Measurements from ENCODE around the gene TMEM31.
"Not testable (repeated sequence)": the region's sequence is repeated elsewhere in the genome, so short reads cannot be mapped to it uniquely, and the experiment has no call there.

The TMEM31 gene

DNA sequence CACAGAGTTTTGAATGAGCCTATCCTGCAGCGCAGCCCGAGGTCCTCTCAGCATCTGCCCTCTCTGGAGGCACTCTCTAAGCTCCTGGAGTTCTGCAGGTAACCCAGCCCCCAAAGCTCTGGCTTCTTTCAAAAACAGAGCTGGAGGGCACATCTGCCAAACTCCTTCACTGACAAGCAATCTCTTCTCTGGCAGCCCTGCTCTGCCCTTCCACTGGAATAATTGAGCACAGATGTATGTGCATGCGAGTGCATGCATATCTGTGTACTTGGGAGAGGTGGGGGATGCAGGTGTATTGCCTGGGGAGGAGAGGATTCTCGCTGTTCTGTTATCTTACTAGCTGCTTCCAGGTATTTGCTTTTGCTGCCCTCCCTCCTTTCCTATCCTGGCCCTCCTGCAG lies 43.7 kb downstream of the TMEM31 start:
- no CpG with 5 or more reads among the region's 4 CpGs for WGBS, 2 donors (ENCODE audit: extremely low coverage in 2 of 2, insufficient read length in 2 of 2, insufficient replicate concordance in 1 of 2)
- DNase-seq (ENCODE audit: low spot score): no peak

DNA sequence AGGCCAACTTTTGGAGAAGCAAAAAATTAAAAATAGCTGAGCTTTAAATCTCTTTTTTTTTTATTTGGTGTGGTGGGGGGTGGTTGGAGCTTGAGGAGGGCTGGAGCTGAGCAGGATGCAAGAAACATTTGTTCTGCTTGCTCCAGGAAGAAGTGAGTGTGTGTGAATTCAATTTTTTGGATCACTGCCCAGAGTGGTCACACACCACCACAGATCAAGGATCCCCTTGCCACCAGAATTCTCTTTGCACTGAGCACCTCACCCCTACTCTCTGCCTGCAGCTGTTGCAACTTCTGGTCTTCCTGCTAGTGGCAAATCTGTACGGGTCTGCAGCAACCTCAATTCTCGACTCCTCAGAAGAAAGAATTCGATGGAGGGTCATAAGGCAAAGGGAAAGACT lies 46.0 kb downstream of the TMEM31 start:
- no peak for DNase-seq (ENCODE audit: low spot score)
- Histone ChIP-seq H3K4me1 (ENCODE audit: control insufficient read depth in 2 of 2, insufficient read depth in 1 of 2, low read depth in 1 of 2, low read length in 2 of 2) (no peaks in the 10 kb centered on the region), H3K14ac (ENCODE audit: low read length) (no peak overlapping the region), H3K27me3 (ENCODE audit: control insufficient read depth in 3 of 3, insufficient read depth in 3 of 3, low read depth in 1 of 3, low read length in 3 of 3) (peaks cover 0 to 8% (median 0%) of the 10 kb centered on the region in 3 experiments), H2AFZ (ENCODE audit: low read length) (no peak overlapping the region), H2BK5ac (ENCODE audit: low read length) (no peak overlapping the region), H3K27ac (replicated peaks; ENCODE audit: low read length) (no peak overlapping the region), H4K91ac (ENCODE audit: low read depth, low read length, poor library complexity) (no peak overlapping the region), H3K4me2 (ENCODE audit: insufficient read depth, low read length, poor library complexity, severe bottlenecking) (no peak overlapping the region), H3K4me3 (ENCODE audit: low read length in 2 of 2) (no peak overlapping the region), H2BK120ac (ENCODE audit: low read depth, low read length) (no peak overlapping the region), H3K23ac (ENCODE audit: low read depth, low read length, poor library complexity) (no peak overlapping the region), H3K79me1 (ENCODE audit: low read depth, low read length) (no peaks in the 10 kb centered on the region), H3K18ac (ENCODE audit: low read length) (no peak overlapping the region), H4K8ac (ENCODE audit: low read depth, low read length) (no peak overlapping the region), H3K36me3 (replicated peaks in 1 of 2; ENCODE audit: control insufficient read depth in 2 of 2, insufficient read depth in 2 of 2, low read length in 2 of 2) (no peaks in the 10 kb centered on the region), H2BK15ac (ENCODE audit: low read length) (no peak overlapping the region), H3K9ac (ENCODE audit: low read depth, low read length, poor library complexity) (no peak overlapping the region), H2AK5ac (ENCODE audit: low read depth, low read length) (no peak overlapping the region), H3K4ac (ENCODE audit: low read length) (no peak overlapping the region), H2BK12ac (ENCODE audit: low read length) (no peak overlapping the region), H3K9me3 (replicated peaks in 1 of 2; ENCODE audit: control insufficient read depth in 2 of 2, insufficient read depth in 1 of 2, low read depth in 1 of 2, low read length in 2 of 2) (no peaks in the 10 kb centered on the region)
- WGBS, 2 donors (ENCODE audit: extremely low coverage in 2 of 2, insufficient read length in 2 of 2, insufficient replicate concordance in 1 of 2): no CpG with 5 or more reads among the region's 3 CpGs

More for the DNA sequence above, 43.7 kb downstream of the TMEM31 start:
- Histone ChIP-seq H2BK12ac (ENCODE audit: low read length) (no peak overlapping the region), H3K4me3 (ENCODE audit: low read length in 2 of 2) (no peak overlapping the region), H3K4me2 (ENCODE audit: insufficient read depth, low read length, poor library complexity, severe bottlenecking) (no peak overlapping the region), H3K4me1 (ENCODE audit: control insufficient read depth in 2 of 2, insufficient read depth in 1 of 2, low read depth in 1 of 2, low read length in 2 of 2) (no peaks in the 10 kb centered on the region), H3K9me3 (replicated peaks in 1 of 2; ENCODE audit: control insufficient read depth in 2 of 2, insufficient read depth in 1 of 2, low read depth in 1 of 2, low read length in 2 of 2) (no peaks in the 10 kb centered on the region), H3K14ac (ENCODE audit: low read length) (no peak overlapping the region), H3K23ac (ENCODE audit: low read depth, low read length, poor library complexity) (no peak overlapping the region), H3K79me1 (ENCODE audit: low read depth, low read length) (no peaks in the 10 kb centered on the region), H2BK15ac (ENCODE audit: low read length) (no peak overlapping the region), H3K4ac (ENCODE audit: low read length) (no peak overlapping the region), H2BK5ac (ENCODE audit: low read length) (no peak overlapping the region), H2BK120ac (ENCODE audit: low read depth, low read length) (no peak overlapping the region), H3K18ac (ENCODE audit: low read length) (no peak overlapping the region), H3K27me3 (ENCODE audit: control insufficient read depth in 3 of 3, insufficient read depth in 3 of 3, low read depth in 1 of 3, low read length in 3 of 3) (peaks cover 0 to 11% (median 0%) of the 10 kb centered on the region in 3 experiments), H4K91ac (ENCODE audit: low read depth, low read length, poor library complexity) (no peak overlapping the region), H3K36me3 (replicated peaks in 1 of 2; ENCODE audit: control insufficient read depth in 2 of 2, insufficient read depth in 2 of 2, low read length in 2 of 2) (no peaks in the 10 kb centered on the region), H2AK5ac (ENCODE audit: low read depth, low read length) (no peak overlapping the region), H4K8ac (ENCODE audit: low read depth, low read length) (no peak overlapping the region), H3K9ac (ENCODE audit: low read depth, low read length, poor library complexity) (no peak overlapping the region), H2AFZ (ENCODE audit: low read length) (no peak overlapping the region), H3K27ac (replicated peaks; ENCODE audit: low read length) (no peak overlapping the region)

DNA sequence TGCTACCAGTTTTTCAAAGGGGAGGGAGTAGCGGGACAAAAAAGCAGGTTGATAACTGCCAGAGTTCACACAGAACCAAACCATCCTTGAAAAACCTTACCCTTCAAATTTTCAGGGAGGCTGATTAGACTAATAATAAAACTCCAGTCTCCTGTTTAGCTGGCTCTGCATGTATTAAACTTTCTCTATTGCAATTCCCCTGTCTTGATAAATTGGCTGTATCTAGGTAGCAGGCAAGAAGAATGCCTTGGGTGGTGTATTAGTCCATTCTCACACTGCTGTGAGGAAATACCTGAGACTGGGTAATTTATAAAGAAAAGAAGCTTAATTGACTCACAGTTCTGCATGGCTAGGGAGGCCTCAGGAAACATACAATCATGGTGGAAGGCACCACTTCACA lies 47.8 kb downstream of the TMEM31 start:
- no peaks in the 10 kb centered on the region for H3K9me3 ChIP-seq (replicated peaks in 1 of 2; ENCODE audit: control insufficient read depth in 2 of 2, insufficient read depth in 1 of 2, low read depth in 1 of 2, low read length in 2 of 2)
- H3K36me3 ChIP-seq (replicated peaks in 1 of 2; ENCODE audit: control insufficient read depth in 2 of 2, insufficient read depth in 2 of 2, low read length in 2 of 2): no peaks in the 10 kb centered on the region
- no peak overlapping the region for H3K4me2 ChIP-seq (ENCODE audit: insufficient read depth, low read length, poor library complexity, severe bottlenecking)
- no peak overlapping the region for H3K23ac ChIP-seq (ENCODE audit: low read depth, low read length, poor library complexity)
- H3K4ac ChIP-seq (ENCODE audit: low read length): no peak overlapping the region
- H3K4me3 ChIP-seq (ENCODE audit: low read length in 2 of 2): no peak overlapping the region
- no peak overlapping the region for H2AK5ac ChIP-seq (ENCODE audit: low read depth, low read length)
- no peak for DNase-seq (ENCODE audit: low spot score)
- no peaks in the 10 kb centered on the region for H3K79me1 ChIP-seq (ENCODE audit: low read depth, low read length)
- no peak overlapping the region for H2BK5ac ChIP-seq (ENCODE audit: low read length)
- no peak overlapping the region for H3K14ac ChIP-seq (ENCODE audit: low read length)
- H2AFZ ChIP-seq (ENCODE audit: low read length): no peak overlapping the region
- no peak overlapping the region for H3K9ac ChIP-seq (ENCODE audit: low read depth, low read length, poor library complexity)
- H2BK120ac ChIP-seq (ENCODE audit: low read depth, low read length): no peak overlapping the region
- H4K91ac ChIP-seq (ENCODE audit: low read depth, low read length, poor library complexity): no peak overlapping the region
- H2BK12ac ChIP-seq (ENCODE audit: low read length): no peak overlapping the region
- no peak overlapping the region for H3K18ac ChIP-seq (ENCODE audit: low read length)
- no peak overlapping the region for H3K27ac ChIP-seq (replicated peaks; ENCODE audit: low read length)
- WGBS, 2 donors (ENCODE audit: extremely low coverage in 2 of 2, insufficient read length in 2 of 2, insufficient replicate concordance in 1 of 2): no CpG with 5 or more reads among the region's 1 CpG
- H3K4me1 ChIP-seq (ENCODE audit: control insufficient read depth in 2 of 2, insufficient read depth in 1 of 2, low read depth in 1 of 2, low read length in 2 of 2): no peaks in the 10 kb centered on the region
- H2BK15ac ChIP-seq (ENCODE audit: low read length): no peak overlapping the region
- H3K27me3 ChIP-seq (ENCODE audit: control insufficient read depth in 3 of 3, insufficient read depth in 3 of 3, low read depth in 1 of 3, low read length in 3 of 3): peaks cover 0 to 8% (median 0%) of the 10 kb centered on the region in 3 experiments
- H4K8ac ChIP-seq (ENCODE audit: low read depth, low read length): no peak overlapping the region

GRCh38 chrX:103763541-103763940 lies 52.8 kb downstream of the TMEM31 start:
- H2AFZ ChIP-seq (ENCODE audit: low read length); H2AK5ac ChIP-seq (ENCODE audit: low read depth, low read length): not testable (repeated sequence)
- WGBS, 2 donors (ENCODE audit: extremely low coverage in 2 of 2, insufficient read length in 2 of 2, insufficient replicate concordance in 1 of 2): no CpG with 5 or more reads among the region's 5 CpGs

More at GRCh38 chrX:103763541-103763940, 52.8 kb downstream of the TMEM31 start:
- not testable (repeated sequence) for H2BK12ac ChIP-seq (ENCODE audit: low read length); H3K27ac ChIP-seq (replicated peaks; ENCODE audit: low read length); H3K4me2 ChIP-seq (ENCODE audit: insufficient read depth, low read length, poor library complexity, severe bottlenecking); H3K27me3 ChIP-seq (ENCODE audit: control insufficient read depth in 3 of 3, insufficient read depth in 3 of 3, low read depth in 1 of 3, low read length in 3 of 3); H3K9ac ChIP-seq (ENCODE audit: low read depth, low read length, poor library complexity); H3K4ac ChIP-seq (ENCODE audit: low read length); H3K4me1 ChIP-seq (ENCODE audit: control insufficient read depth in 2 of 2, insufficient read depth in 1 of 2, low read depth in 1 of 2, low read length in 2 of 2); H3K79me1 ChIP-seq (ENCODE audit: low read depth, low read length); H3K23ac ChIP-seq (ENCODE audit: low read depth, low read length, poor library complexity); DNase-seq (ENCODE audit: low spot score); H3K4me3 ChIP-seq (ENCODE audit: low read length in 2 of 2); H3K9me3 ChIP-seq (replicated peaks in 1 of 2; ENCODE audit: control insufficient read depth in 2 of 2, insufficient read depth in 1 of 2, low read depth in 1 of 2, low read length in 2 of 2); H2BK5ac ChIP-seq (ENCODE audit: low read length); H2BK15ac ChIP-seq (ENCODE audit: low read length); H3K36me3 ChIP-seq (replicated peaks in 1 of 2; ENCODE audit: control insufficient read depth in 2 of 2, insufficient read depth in 2 of 2, low read length in 2 of 2); H3K14ac ChIP-seq (ENCODE audit: low read length); H2BK120ac ChIP-seq (ENCODE audit: low read depth, low read length); H3K18ac ChIP-seq (ENCODE audit: low read length); H4K8ac ChIP-seq (ENCODE audit: low read depth, low read length); H4K91ac ChIP-seq (ENCODE audit: low read depth, low read length, poor library complexity)

Measured in neuronal stem cell (in vitro differentiated cells).